GM13977 (cell line): ENCODE measurements around the gene CAMSAP2.

Experiments used
- DNase-seq: peaks from one replicate; pipeline ENCODE4 v3.0.0; 2012; ENCODE audit warnings: low spot score
- CTCF ChIP-seq: IDR thresholded peaks from 2 replicates; pipeline ENCODE4 v1.5.1; 2012; ENCODE audit warnings: mild to moderate bottlenecking, control low read depth; ENCODE audit not compliant: insufficient read depth; ENCODE audit errors: extremely low read depth, missing control alignments
- in situ Hi-C: fragments of 300-500 bp; cut with MboI; formaldehyde crosslinking; loops from one replicate; pipeline ENCODE4 v1.12.0; 2022; ENCODE audit warnings: low sequenced_read_pairs, low pct_unique_long_range_greater_than_20kb, mixed read lengths, inconsistent platforms; ENCODE audit not compliant: unreplicated experiment

The CAMSAP2 gene

DNA sequence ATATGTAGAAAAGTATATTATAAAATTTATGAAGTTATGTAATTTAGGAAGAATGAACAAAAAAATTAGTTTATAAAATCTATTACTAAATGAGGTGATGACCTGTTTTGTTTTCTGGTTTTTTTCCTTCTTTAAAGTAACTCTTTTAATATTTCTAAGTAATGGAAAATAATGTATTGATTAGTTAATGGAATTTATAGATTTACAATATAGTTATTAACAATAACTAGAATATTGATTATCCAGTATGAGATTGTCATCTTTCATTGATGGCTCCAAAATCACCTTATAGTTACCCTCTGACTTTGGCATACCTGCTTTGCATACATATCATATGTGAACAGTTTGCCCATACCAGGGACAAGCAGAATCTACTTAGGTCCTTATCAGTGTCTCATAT lies 23.4 kb downstream of the CAMSAP2 start:
- no peak for TF ChIP-seq CTCF
- DNase-seq = no peak
- in situ Hi-C loops = no loop called here

DNA sequence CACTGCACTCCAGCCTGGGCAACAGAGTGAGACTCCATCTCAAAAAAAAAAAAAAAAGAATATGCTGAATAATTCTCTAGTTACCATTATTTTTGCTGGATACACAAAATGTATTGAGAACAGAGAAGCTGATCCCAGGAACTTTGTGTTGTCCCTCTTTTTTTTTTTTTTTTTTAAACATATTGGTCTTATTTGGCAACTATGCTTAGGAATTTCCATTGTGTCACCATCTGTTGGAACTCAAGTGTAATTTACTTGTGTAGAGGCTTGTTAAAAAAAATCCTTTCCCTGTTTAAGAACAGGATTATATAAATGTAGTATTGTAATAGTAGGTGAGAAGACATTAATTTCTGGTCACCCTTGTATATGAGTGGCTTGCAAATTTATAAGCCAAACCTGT lies 28.6 kb downstream of the CAMSAP2 start:
- in situ Hi-C loops = no loop called here
- TF ChIP-seq CTCF = no peak
- DNase-seq = no peak

DNA sequence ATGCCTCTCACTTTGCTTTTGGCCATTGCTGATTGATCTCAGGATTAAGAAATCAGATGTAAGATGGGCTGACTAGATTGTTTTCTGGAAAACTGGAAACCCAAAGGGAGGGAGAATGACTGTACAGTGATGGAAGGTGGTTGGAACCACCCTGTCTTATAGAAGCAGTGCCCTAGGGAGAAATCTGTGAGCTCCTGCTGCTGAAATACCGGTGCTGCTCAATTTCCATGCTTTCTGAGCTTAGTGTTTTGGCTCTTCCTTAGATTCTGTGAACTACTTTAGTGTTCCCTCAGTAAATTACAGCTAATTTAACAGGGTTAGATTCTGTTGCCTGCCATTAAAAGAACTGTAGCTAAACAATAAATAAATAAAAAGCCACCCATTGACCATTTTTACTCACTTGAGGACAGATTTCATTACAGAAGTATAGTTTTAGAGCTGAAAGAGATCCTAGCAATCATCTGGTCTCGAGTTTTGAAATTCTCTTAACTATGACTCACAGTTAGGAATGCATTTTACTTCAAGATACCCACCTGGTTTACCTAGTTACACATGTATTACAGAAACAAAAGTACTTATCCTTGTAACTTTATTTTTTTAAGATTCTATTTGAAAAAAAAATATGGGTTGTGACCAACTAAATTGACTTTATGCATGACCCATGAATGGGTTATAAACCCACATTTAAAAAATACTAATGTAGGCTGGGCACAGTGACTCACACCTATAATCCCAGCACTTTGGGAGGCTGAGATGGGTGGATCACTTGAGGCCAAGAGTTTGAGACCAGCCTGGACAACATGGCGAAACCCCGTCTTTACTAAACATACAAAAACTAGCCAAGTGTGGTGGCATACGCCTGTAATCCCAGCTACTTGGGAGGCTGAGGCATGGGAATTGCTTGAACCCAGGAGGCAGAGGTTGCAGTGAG lies 33.2 kb downstream of the CAMSAP2 start:
- TF ChIP-seq CTCF = no peak
- in situ Hi-C loops = no loop called here
- no peak for DNase-seq

DNA sequence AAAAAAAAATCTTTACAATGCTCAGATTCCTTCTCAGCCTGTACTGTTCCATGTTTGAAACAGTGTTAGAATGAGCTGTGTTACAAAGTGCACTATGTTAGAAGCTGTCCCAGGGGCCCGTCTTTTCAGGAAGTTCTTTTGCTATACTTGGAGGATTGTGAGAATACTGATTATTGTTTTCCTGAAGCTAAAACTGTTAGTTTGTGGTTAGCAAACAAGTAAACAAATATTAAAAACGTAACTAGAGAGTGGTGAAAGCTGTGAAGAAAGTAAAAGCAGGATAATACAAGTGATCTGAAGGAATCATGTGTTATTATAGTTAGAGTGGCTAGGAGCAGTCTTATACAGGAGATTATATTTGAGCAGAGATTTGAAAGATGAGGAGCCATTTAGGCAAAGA lies 35.6 kb downstream of the CAMSAP2 start:
- in situ Hi-C loops = no loop called here
- TF ChIP-seq CTCF = no peak
- no peak for DNase-seq

- DNase-seq = no peak
- in situ Hi-C loops = no loop called here
- no peak for TF ChIP-seq CTCF
These were observed 36.2 kb downstream of the CAMSAP2 start for GRCh38 chr1:200774735-200775444.

GRCh38 chr1:200775850-200776249 lies 37.2 kb downstream of the CAMSAP2 start:
- DNase-seq = no peak
- no peak for TF ChIP-seq CTCF
- in situ Hi-C loops = no loop called here
